ENCODE measurements around the gene TULP4.
"Not testable (repeated sequence)": the region's sequence is repeated elsewhere in the genome, so short reads cannot be mapped to it uniquely, and the experiment has no call there.

The TULP4 gene

DNA sequence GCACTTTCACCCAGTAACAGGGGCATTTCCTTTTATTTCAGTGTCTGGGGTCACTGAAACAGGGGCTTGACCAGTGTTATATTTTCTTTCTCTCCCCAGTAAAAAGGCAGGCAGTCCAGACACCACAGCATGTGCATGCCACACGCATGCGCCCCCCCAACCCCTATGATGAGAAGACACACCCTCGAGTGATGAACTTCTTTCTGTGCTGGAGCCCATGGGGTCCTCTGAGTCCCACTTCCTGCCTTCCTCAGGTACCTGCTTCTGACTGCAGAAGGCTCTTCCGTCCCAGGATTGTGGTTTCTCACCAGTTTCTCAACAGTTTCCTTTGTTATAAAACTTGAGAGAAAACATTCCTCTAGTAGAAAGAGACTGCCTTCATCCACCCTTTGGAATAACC lies 201.9 kb downstream of the TULP4 start:
- Histone ChIP-seq H3K4me3 (ENCODE audit: low read length) (no peak overlapping the region), H3K36me3 (ENCODE audit: insufficient read depth, low read length) (peaks cover 10% of the 10 kb centered on the region), H3K4me2 (ENCODE audit: low read length) (no peak overlapping the region), H3K27me3 (ENCODE audit: control insufficient read depth, insufficient read depth, low read length) (no peaks in the 10 kb centered on the region), H3K4me1 (ENCODE audit: control insufficient read depth, insufficient read depth, low read length) (peaks cover 10% of the 10 kb centered on the region), H3K9ac (ENCODE audit: low read depth, low read length) (no peak overlapping the region), H3K9me3 (replicated peaks; ENCODE audit: low read length) (no peaks in the 10 kb centered on the region)

DNA sequence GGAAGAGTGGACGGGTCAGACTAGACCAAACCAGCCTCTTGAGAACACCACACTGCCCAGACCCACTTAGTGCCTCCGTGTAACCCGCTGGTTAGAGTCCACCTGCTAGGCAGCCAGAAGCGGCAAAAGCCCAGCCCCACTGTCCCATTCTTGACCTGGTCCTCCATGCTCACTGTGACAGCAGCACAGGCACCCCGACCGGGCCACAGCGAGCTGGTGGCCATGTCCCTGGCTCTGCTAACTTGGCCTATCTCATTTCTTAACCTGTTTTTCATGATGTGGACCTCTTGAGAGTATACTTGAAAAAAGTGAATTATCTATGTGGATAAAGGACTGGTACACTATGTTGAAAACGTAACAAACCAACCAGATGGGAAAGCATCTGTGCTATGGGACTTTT lies 202.7 kb downstream of the TULP4 start:
- Histone ChIP-seq H3K9ac (ENCODE audit: low read depth, low read length) (no peak overlapping the region), H3K27me3 (ENCODE audit: control insufficient read depth, insufficient read depth, low read length) (no peaks in the 10 kb centered on the region), H3K4me2 (ENCODE audit: low read length) (no peak overlapping the region), H3K36me3 (ENCODE audit: insufficient read depth, low read length) (peaks cover 10% of the 10 kb centered on the region), H3K9me3 (replicated peaks; ENCODE audit: low read length) (no peaks in the 10 kb centered on the region), H3K4me1 (ENCODE audit: control insufficient read depth, insufficient read depth, low read length) (peaks cover 10% of the 10 kb centered on the region), H3K4me3 (ENCODE audit: low read length) (no peak overlapping the region)

DNA sequence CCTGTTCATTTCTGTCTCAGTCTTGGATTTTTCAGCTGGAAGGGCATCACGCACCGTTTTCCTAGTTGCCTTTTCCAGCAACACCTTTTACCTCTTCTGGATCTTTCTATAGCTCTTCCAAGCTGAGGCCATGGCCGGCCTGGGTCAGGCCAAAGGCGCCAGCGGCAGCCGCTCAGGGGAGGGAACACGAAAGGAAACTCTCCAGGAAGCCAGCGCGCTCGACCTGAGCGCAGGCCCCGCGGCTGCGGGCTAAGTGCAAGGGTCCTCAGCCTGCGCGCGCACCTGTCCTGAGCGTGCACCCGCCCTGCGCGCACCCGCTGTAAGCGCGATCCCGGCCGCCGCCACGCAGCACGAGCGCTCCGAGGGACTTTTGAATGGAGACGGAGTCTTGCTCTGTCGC lies 203.8 kb downstream of the TULP4 start:
- peaks cover 10% of the 10 kb centered on the region for H3K4me1 ChIP-seq (ENCODE audit: control insufficient read depth, insufficient read depth, low read length)
- peaks cover 2% of the 10 kb centered on the region for H3K36me3 ChIP-seq (ENCODE audit: insufficient read depth, low read length)
- H3K4me3 ChIP-seq (ENCODE audit: low read length), result no peak overlapping the region
- no peaks in the 10 kb centered on the region for H3K9me3 ChIP-seq (replicated peaks; ENCODE audit: low read length)
- H3K27me3 ChIP-seq (ENCODE audit: control insufficient read depth, insufficient read depth, low read length), result no peaks in the 10 kb centered on the region
- H3K9ac ChIP-seq (ENCODE audit: low read depth, low read length), result no peak overlapping the region
- no peak overlapping the region for H3K4me2 ChIP-seq (ENCODE audit: low read length)

DNA sequence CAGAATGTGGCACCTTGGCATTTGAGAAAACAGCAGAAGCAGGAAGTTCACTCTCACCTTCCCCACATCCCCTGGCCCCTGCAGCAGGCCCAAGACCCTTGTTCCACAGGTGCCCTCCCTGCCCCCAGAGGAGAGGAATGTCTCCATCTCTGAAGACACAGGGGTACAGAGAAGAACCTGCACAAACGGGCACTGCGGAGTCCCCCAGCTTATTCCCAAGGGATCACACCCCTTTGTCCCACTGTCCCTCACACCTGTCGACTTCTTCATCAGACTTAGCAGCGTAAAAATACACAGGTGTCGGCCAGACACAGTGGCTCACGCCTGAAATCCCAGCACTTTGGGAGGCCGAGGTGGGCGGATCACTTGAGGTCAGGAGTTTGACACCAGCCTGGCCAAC lies 204.8 kb downstream of the TULP4 start:
- H3K4me1 ChIP-seq (ENCODE audit: control insufficient read depth, insufficient read depth, low read length), result peaks cover 10% of the 10 kb centered on the region
- H3K9me3 ChIP-seq (replicated peaks; ENCODE audit: low read length), result no peaks in the 10 kb centered on the region
- H3K4me3 ChIP-seq (ENCODE audit: low read length), result no peak overlapping the region
- no peak overlapping the region for H3K9ac ChIP-seq (ENCODE audit: low read depth, low read length)
- H3K27me3 ChIP-seq (ENCODE audit: control insufficient read depth, insufficient read depth, low read length), result no peaks in the 10 kb centered on the region
- peaks cover 2% of the 10 kb centered on the region for H3K36me3 ChIP-seq (ENCODE audit: insufficient read depth, low read length)
- H3K4me2 ChIP-seq (ENCODE audit: low read length), result no peak overlapping the region

DNA sequence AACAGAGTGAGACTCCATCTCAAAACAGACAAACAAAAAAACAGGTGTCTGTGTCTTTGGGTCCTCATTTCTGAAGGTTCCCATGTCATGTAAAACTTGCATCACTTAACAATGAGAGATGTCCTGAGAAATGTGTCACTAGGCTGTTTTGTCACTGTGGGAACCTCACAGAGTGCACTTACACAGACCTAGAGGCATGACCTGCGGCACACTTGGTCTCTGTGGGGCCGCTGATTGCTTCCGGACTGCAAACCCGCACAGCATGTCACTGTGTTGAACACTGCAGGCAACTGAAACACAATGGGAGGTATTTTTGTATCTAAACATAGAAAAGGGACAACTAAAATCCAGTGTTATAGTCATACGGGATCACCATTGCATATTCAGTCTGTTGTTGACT lies 205.3 kb downstream of the TULP4 start:
- H3K9me3 ChIP-seq (replicated peaks; ENCODE audit: low read length), result no peaks in the 10 kb centered on the region
- peaks cover 10% of the 10 kb centered on the region for H3K4me1 ChIP-seq (ENCODE audit: control insufficient read depth, insufficient read depth, low read length)
- H3K4me3 ChIP-seq (ENCODE audit: low read length), result peak overlapping the region; percentile 65
- peak overlapping the region; percentile 53 for H3K9ac ChIP-seq (ENCODE audit: low read depth, low read length)
- peak overlapping the region; percentile 85 for H3K4me2 ChIP-seq (ENCODE audit: low read length)
- peaks cover 2% of the 10 kb centered on the region for H3K36me3 ChIP-seq (ENCODE audit: insufficient read depth, low read length)
- no peaks in the 10 kb centered on the region for H3K27me3 ChIP-seq (ENCODE audit: control insufficient read depth, insufficient read depth, low read length)

DNA sequence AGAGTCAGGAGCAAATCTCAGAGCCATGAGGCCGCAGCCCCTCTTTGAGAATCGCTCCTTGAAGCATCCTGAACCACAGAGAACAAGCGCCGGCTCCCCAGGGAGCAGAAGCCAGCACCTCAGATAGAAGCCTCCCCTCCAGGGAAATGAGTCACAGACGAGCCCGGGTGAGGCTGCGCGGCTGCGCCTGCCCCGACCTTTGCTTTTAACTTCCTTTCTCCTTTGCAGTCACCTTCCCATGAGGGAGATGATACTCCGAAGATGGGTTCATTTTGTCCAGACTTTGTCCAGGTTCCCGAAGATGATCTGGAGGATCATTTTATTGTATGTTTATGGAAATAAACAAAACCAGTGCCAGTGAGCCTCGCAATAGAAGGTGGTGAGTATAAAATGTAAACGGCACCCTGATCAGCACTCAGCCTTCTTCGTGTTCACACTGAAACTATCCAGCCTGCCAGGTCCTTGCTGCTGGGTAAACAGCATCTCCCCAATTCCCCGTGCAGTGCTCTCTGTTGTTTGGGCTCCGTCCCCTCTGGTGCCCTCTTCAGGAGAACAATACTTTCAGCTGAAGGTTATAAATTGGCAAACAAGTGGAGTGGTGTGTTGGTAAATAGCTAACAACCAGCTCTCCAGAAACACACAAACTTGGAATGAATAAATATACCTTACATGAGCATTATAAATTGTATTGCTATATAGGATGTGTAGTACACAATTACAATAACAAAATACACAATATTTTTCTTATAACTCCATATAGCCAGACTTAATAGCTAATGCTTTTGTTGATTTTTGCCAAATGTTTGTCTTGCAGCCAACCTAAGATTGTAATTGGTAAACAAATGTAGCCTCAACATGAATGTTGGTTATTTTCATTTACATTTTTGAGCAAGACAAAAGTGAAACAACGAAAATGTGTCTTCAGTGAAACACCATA lies 206.2 kb downstream of the TULP4 start:
- Histone ChIP-seq H3K4me3 (ENCODE audit: low read length) (peak overlapping the region; percentile 65), H3K27me3 (ENCODE audit: control insufficient read depth, insufficient read depth, low read length) (no peaks in the 10 kb centered on the region), H3K9ac (ENCODE audit: low read depth, low read length) (peak overlapping the region; percentile 53), H3K36me3 (ENCODE audit: insufficient read depth, low read length) (no peaks in the 10 kb centered on the region), H3K9me3 (replicated peaks; ENCODE audit: low read length) (no peaks in the 10 kb centered on the region), H3K4me2 (ENCODE audit: low read length) (peak overlapping the region; percentile 85), H3K4me1 (ENCODE audit: control insufficient read depth, insufficient read depth, low read length) (peaks cover 10% of the 10 kb centered on the region)

GRCh38 chr6:158519300-158519699 lies 207.0 kb downstream of the TULP4 start:
- Histone ChIP-seq H3K9ac (ENCODE audit: low read depth, low read length) (no peak overlapping the region), H3K4me3 (ENCODE audit: low read length) (no peak overlapping the region), H3K4me1 (ENCODE audit: control insufficient read depth, insufficient read depth, low read length) (peaks cover 10% of the 10 kb centered on the region), H3K9me3 (replicated peaks; ENCODE audit: low read length) (no peaks in the 10 kb centered on the region), H3K4me2 (ENCODE audit: low read length) (no peak overlapping the region), H3K36me3 (ENCODE audit: insufficient read depth, low read length) (no peaks in the 10 kb centered on the region), H3K27me3 (ENCODE audit: control insufficient read depth, insufficient read depth, low read length) (no peaks in the 10 kb centered on the region)

DNA sequence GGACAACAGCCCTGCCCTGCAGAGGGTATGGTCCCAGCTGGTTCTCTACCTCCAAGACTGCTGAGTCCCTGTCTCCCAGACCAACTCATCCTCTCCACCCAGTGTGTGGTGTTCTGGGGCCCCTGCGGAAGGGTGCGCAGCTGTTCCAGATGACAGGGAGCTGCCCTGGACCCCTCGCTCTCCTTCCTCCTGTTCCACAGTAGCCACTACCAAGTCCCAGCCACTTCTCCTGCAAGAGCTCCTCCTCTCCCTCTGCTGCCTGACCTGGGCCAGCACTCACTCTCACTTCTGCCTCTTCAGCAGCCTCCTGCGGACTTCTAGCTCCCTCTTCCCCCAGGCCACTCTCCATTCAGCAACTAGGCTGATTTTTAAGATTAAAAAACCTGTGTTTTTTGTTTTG lies 207.5 kb downstream of the TULP4 start:
- no peak overlapping the region for H3K9ac ChIP-seq (ENCODE audit: low read depth, low read length)
- H3K4me1 ChIP-seq (ENCODE audit: control insufficient read depth, insufficient read depth, low read length), result peaks cover 10% of the 10 kb centered on the region

DNA sequence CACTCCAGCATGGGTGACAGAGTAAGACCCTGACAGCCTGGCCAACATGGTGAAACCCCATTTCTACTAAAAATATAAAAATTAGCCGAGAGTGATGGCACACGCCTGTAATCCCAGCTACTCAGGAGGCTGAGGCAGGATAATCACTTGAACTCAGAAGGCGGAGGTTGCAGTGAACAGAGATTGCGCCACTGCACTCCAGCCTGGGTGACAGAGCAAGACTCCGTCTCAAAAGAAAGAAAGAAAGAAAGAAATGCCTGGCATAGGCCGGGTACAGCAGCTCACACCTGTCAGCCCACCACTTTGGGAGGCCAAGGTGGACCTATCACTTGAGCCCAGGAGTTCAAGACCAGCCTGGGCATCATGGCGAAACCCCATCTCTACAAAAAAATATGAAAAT lies 208.7 kb downstream of the TULP4 start:
- not testable (repeated sequence) for H3K9ac ChIP-seq (ENCODE audit: low read depth, low read length); H3K4me3 ChIP-seq (ENCODE audit: low read length); H3K9me3 ChIP-seq (replicated peaks; ENCODE audit: low read length); H3K4me2 ChIP-seq (ENCODE audit: low read length); H3K36me3 ChIP-seq (ENCODE audit: insufficient read depth, low read length); H3K27me3 ChIP-seq (ENCODE audit: control insufficient read depth, insufficient read depth, low read length)
- peaks cover 10% of the 10 kb centered on the region for H3K4me1 ChIP-seq (ENCODE audit: control insufficient read depth, insufficient read depth, low read length)

More for the DNA sequence above, 207.5 kb downstream of the TULP4 start:
- H3K9me3 ChIP-seq (replicated peaks; ENCODE audit: low read length), result no peaks in the 10 kb centered on the region
- H3K4me2 ChIP-seq (ENCODE audit: low read length), result no peak overlapping the region
- no peaks in the 10 kb centered on the region for H3K36me3 ChIP-seq (ENCODE audit: insufficient read depth, low read length)
- no peaks in the 10 kb centered on the region for H3K27me3 ChIP-seq (ENCODE audit: control insufficient read depth, insufficient read depth, low read length)
- no peak overlapping the region for H3K4me3 ChIP-seq (ENCODE audit: low read length)

DNA sequence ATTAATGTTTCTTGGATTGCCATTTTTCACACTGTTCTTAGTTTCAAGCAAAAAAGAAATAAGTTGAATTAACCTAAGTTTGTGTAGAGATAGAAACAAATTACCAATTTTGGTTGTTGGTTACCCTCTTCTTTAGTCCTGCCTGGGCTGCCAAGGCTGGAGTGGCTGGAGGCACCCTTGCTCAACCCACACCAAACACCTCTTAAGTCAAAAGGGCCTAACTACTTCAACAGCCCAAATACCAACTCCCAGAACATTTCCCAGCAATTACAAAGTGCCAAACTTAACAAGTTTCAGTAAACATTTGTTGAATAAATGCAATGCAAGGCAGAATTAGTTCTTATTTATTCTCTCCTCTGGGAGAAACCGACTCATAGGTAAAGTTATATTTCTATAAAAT lies 209.5 kb downstream of the TULP4 start:
- H3K36me3 ChIP-seq (ENCODE audit: insufficient read depth, low read length), result no peaks in the 10 kb centered on the region
- H3K27me3 ChIP-seq (ENCODE audit: control insufficient read depth, insufficient read depth, low read length), result no peaks in the 10 kb centered on the region
- no peak overlapping the region for H3K4me3 ChIP-seq (ENCODE audit: low read length)
- no peaks in the 10 kb centered on the region for H3K9me3 ChIP-seq (replicated peaks; ENCODE audit: low read length)
- H3K4me2 ChIP-seq (ENCODE audit: low read length), result no peak overlapping the region
- H3K4me1 ChIP-seq (ENCODE audit: control insufficient read depth, insufficient read depth, low read length), result peaks cover 10% of the 10 kb centered on the region
- no peak overlapping the region for H3K9ac ChIP-seq (ENCODE audit: low read depth, low read length)

- Histone ChIP-seq H3K4me2 (ENCODE audit: low read length) (no peak overlapping the region), H3K9me3 (replicated peaks; ENCODE audit: low read length) (no peaks in the 10 kb centered on the region), H3K27me3 (ENCODE audit: control insufficient read depth, insufficient read depth, low read length) (no peaks in the 10 kb centered on the region), H3K4me1 (ENCODE audit: control insufficient read depth, insufficient read depth, low read length) (peaks cover 8% of the 10 kb centered on the region), H3K9ac (ENCODE audit: low read depth, low read length) (no peak overlapping the region), H3K4me3 (ENCODE audit: low read length) (no peak overlapping the region), H3K36me3 (ENCODE audit: insufficient read depth, low read length) (no peaks in the 10 kb centered on the region)
Observed at GRCh38 chr6:158522616-158523015, 210.4 kb downstream of the TULP4 start.

- Histone ChIP-seq H3K36me3 (ENCODE audit: insufficient read depth, low read length) (no peaks in the 10 kb centered on the region), H3K4me3 (ENCODE audit: low read length) (no peak overlapping the region), H3K9ac (ENCODE audit: low read depth, low read length) (no peak overlapping the region), H3K27me3 (ENCODE audit: control insufficient read depth, insufficient read depth, low read length) (no peaks in the 10 kb centered on the region), H3K4me2 (ENCODE audit: low read length) (no peak overlapping the region), H3K4me1 (ENCODE audit: control insufficient read depth, insufficient read depth, low read length) (no peaks in the 10 kb centered on the region), H3K9me3 (replicated peaks; ENCODE audit: low read length) (no peaks in the 10 kb centered on the region)
Observed at GRCh38 chr6:158524311-158524710, 212.0 kb downstream of the TULP4 start.

Measured in skeletal muscle satellite cell (primary cell).